Epithelial cell of proximal tubule (primary cell): Measurements from ENCODE around the gene DRC1. TPM values are rescaled to one million over a fixed set of nuclear protein-coding genes. Genes with fewer than 3 reads are reported as not detected.
"Not testable (repeated sequence)": the region's sequence is repeated elsewhere in the genome, so short reads cannot be mapped to it uniquely, and the experiment has no call there.

Source experiments
- DNase-seq: peaks from one replicate; pipeline ENCODE4 v3.0.0-alpha.2; 2011; ENCODE audit warnings: low read depth
- H3K4me3 ChIP-seq: 2 replicates; pipeline ENCODE4 v1.5.1; 2011; ENCODE audit warnings: low read depth, mild to moderate bottlenecking, low read length
- CTCF ChIP-seq: conservative IDR thresholded peaks from 2 replicates; pipeline ENCODE4 v1.5.1; 2012; ENCODE audit warnings: low read depth, mild to moderate bottlenecking, low read length
- total RNA-seq: library from RNA; depleted of rRNA; stranded (reverse); fragments of >200 nt; gene quantifications from 2 replicates; pipeline ENCODE4 v1.2.3, GENCODE V29; 2015

Gene DRC1
- total RNA-seq, 1 donor from 2014 or later: not detected

- no peak for DNase-seq
- no peak for TF ChIP-seq CTCF
- no peak overlapping the region for H3K4me3 ChIP-seq
Observed at GRCh38 chr2:26466662-26467310, 65.1 kb downstream of the DRC1 start.

GRCh38 chr2:26468544-26468943 is 66.8 kb downstream of the DRC1 start:
- DNase-seq, H3K4me3 ChIP-seq: not testable (repeated sequence)

- no peak overlapping the region for H3K4me3 ChIP-seq
- peak; percentile 84 for TF ChIP-seq CTCF
- DNase-seq: no peak
Observed at GRCh38 chr2:26469092-26469710, 67.5 kb downstream of the DRC1 start.

- H3K4me3 ChIP-seq: no peak overlapping the region
- no peak for TF ChIP-seq CTCF
Observed at GRCh38 chr2:26469955-26470354, 68.2 kb downstream of the DRC1 start.

GRCh38 chr2:26470601-26471260 is 69.0 kb downstream of the DRC1 start:
- no peak for TF ChIP-seq CTCF
- H3K4me3 ChIP-seq: no peak overlapping the region
- DNase-seq: no peak

More at GRCh38 chr2:26469955-26470354, 68.2 kb downstream of the DRC1 start:
- no peak for DNase-seq

GRCh38 chr2:26471289-26471688 is 69.6 kb downstream of the DRC1 start:
- no peak for DNase-seq
- H3K4me3 ChIP-seq: no peak overlapping the region
- peak; percentile 29 for TF ChIP-seq CTCF

- TF ChIP-seq CTCF: no peak
- no peak overlapping the region for H3K4me3 ChIP-seq
- DNase-seq: no peak
Observed at GRCh38 chr2:26471766-26472706, 70.3 kb downstream of the DRC1 start.
